Hepatic stellate cell (primary cell): ENCODE results near the gene CAPRIN2.

ENCODE experiments used
- DNase-seq: peaks from one replicate; pipeline ENCODE4 v3.0.0; 2011; ENCODE audit warnings: low spot score

The CAPRIN2 gene

DNA sequence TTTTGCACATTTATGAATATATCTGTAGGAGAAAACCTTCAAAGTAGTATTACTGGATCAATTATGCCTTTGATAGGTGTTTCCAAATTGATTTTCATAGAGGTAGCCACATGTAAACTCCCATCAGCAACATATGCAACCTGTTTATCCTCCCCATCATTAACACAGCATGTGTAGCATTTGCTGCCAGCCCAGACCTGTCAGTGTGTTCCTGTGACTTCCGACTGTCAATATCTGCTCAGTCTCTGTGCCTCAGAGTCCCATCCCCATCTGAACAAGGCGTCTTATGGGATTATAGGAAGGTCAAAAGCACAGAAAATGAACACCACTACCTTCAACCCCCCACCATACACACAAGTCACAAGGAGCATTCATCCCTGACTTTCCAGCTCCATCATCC is 9.5 kb upstream of the CAPRIN2 start:
- DNase-seq = no peak

DNA sequence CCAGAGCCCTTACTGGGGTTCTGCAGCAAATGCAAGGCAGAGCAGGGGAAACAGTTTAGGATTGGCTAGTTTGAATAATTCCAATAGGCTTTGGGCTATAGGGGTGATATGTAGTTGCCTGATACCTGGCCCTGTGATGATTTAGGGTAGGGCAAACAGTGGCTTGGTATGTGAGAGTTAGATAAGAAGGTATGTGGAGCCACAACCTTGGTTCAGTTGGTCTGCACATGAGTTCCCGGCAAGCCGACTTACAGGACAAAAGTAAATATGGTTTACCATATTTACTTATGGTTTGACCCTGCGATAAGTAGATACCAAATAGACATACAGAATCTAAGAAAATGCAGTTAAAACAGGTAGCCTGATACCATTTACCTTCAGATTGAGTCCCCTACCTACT is 8.3 kb upstream of the CAPRIN2 start:
- DNase-seq = no peak

DNA sequence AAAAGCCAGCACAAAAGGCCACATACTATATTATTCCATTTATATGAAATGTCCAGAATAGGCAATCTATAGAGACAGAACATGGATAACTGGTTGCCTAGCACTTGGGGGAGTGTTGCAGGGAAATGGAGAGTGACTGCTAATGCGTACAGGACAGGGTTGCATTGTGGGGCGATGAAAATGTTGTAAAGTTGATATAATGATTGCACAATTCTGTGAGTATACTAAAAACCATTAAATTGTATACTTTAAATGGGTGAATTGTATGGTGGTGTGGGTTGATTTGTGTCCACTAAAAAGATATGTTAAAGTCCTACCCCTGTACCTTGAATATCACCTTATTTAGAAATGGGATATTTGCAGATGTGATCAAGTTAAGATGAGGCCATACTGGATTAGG is 7.0 kb upstream of the CAPRIN2 start:
- no peak for DNase-seq

DNA sequence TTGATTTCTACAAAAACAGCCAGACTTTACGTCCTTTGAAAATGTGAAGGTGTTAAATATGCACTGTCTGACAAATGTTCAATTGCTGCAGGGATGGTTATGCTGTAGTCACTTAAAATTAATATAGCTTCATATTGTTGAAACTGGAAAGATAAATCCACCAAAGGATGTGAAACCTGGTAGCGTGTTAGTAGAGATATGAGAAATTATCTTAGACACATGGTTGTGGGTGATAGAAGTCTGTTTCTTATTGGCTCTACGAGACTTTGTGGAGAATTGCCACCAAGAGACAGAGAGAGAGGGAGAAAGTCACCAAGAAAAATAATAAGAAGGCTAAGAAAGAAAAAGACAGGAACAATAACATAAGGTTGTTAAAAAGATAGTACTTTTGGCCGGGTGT is 2.6 kb upstream of the CAPRIN2 start:
- no peak for DNase-seq

DNA sequence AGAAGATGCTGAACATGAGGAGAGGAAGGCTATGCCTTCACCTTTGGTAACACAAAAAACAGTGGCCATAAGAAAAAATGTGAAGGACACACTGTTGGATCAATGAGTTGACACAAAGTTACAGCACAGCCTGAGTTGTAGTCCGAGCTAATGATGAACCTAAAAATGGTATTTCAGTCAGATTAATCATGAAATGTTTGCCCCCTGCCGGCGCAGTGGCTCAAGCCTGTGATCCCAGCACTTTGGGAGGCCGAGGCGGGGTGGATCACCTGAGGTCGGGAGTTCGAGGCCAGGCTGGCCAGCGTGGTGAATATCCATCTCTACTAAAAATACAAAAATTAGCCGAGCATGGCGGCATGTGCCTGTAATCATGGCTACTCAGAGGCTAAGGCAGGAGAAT is 1.3 kb upstream of the CAPRIN2 start:
- DNase-seq = no peak

DNA sequence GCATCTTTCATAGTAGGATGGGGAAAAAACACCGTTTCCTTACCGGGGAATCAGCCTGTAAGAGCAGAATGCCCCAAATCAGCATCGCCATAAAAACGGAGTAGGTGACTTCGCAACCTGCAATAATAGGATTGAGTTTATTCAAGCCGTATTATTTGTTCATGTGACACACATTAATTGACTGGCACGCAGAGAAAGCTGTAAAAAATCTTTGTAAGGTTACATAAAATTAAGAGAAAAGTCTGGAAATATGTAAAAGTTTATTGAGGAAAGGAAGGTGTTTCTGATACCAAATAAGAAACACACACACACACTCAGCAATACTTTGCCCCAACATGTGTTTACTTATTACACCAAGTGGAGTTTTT is 628 bp upstream of the CAPRIN2 start:
- no peak for DNase-seq

DNA sequence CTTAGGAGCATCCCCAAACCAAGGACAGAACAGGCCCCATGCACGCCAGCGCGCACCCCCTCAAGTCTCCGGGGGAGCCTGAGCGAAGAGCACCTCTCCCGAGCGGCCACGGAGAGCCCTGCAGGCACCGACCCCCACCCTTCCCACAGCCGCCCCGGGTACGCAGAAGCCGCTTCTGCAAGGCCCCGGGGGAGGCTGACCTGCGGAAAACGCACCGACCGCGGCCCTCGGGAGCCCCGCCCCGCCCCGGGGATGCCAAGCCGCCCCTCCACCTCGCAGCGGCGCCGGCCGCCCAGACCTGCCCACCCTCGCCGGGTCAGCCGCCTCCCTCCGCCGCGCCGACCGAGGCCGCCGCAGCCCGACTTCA is 385 bp downstream of the CAPRIN2 start:
- no peak for DNase-seq

DNA sequence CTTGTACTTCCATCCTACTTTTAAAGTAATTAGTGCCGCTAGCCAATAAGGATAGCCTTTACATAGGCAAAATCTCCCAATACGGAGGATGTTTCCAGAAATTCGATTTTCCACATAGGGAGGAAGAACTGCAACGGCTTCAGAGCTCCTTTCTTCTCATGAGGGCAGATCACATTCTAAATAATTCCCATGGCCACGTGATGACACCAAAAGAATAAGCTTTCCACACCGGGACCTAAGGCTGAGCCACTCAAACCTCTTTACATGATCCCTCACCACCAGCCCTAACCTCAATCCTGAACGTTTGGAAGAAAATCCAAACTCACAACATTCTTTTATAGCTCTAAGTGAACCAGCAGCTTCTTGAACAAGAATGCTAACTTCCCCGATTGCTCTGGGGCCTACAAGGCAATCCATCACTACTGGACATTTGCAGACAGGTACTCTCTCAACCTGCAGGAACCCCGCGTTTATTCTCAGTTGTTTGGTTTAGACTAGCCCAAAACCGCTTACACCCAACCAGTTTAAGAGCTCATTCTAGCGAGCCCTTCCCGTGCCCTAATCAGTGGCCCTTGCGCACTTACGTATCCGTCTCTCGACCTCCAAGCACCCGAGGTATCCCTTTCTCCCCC is 884 bp downstream of the CAPRIN2 start:
- peak; percentile 11 for DNase-seq

DNA sequence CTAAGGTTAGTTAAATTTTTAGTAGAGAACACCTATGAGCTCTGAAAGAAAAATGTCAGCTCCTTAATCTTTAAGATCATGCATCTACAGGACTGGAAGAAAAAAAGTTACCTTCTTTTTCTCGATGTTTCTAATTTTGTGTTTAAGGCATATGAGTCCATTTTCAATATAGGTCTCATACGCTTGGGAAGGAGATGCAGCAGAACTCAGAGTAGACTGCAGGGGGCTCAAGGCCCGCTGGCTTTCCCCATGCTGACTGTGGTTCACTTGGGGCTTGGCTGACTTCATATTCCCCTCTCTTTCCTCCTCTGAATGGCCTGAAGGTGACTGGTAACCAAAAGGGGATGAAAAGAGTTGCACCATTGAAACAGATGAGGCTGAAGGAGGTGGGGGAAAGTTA is 1.5 kb downstream of the CAPRIN2 start:
- DNase-seq = peak; percentile 27

DNA sequence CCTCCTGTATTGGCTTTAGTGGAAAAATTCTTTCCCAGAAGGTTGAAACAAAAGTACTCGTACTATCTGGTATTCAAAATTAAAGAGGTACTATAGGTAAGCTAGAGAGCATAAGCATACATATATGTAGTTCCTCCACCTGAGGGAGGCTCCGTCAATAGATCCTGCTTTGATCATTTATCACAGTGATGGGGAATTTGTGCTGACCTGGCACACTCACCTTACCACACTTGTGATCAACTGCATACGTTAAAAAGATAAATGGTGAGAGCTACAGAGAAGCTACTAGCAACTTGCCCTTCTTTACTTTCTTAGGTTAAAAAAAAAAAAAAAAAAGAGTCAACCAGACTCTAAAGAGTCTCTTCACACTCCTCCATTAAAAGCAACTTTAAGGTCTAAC is 2.5 kb downstream of the CAPRIN2 start:
- DNase-seq = no peak

DNA sequence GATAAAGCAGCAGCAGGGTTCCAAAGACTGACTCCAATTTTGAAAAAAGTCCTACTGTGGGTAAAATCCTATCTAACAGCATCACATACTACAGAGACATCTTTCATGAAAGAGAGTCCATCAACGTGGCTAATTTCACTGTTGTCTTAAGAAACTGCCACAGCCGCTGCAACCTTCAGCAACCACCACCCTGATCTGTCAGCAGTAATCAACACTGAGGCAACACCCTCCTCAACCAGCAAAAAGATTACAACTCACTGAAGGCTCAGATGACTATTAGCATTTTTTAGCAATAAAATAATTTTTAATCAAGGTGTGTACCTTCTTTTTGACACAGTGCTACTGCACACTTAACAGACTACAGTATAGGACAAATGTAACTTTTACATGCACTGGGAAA is 6.6 kb downstream of the CAPRIN2 start:
- DNase-seq = no peak

DNA sequence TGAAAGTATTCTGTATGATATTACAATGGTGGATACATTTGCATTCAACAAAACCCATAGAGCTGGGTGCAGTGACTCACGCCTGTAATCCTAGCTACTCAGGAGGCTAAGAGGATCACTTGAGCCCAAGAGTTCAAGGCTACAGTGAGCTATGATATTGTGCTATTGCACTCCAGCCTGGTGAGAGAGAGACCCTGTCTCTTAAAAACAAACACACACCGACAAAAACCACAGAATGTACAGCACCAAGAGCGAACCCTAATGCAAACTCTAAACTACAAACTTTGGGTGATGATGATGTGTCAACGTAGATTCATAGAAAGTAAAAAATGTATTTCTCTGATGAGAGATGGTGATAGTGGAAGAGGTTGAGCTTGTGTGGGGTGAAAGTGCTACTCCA is 8.6 kb downstream of the CAPRIN2 start:
- no peak for DNase-seq

DNA sequence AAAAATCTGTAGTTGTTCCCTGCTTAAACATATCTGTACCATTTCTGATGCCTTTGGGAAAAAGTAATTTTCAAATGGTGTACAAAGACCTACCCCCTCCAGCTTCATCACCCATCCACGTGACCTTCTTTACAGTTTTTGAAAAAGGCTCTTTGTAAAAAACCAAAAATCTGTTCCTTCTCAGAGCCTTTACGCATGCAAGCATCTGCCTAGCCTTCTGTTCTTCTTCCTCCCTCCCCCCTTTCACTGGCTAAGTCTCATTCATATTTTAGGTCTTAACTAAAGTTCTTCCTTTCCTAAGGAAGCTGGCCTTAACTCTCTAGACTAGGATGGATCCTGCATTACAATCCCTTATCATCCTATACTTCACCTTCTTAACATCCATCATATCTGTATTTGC is 10.4 kb downstream of the CAPRIN2 start:
- DNase-seq = no peak

DNA sequence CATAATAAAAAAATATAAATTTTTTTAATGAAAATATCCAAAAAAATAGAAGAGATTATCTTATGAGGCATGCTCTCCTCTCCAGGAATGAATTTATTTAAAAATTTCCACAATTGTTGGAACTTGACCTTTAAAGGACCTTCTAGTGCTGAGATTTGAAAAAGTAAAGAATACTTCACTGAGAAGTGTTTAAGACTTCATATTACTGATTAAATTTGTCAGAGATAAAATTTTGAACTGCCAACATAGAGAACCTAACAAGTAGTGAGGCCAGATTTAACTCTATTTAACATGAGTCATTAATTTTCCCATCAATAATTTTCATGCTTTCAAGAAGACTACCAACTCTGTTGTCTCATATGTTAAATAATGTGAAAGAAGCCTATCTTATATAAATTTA is 14.5 kb downstream of the CAPRIN2 start:
- DNase-seq = no peak

DNA sequence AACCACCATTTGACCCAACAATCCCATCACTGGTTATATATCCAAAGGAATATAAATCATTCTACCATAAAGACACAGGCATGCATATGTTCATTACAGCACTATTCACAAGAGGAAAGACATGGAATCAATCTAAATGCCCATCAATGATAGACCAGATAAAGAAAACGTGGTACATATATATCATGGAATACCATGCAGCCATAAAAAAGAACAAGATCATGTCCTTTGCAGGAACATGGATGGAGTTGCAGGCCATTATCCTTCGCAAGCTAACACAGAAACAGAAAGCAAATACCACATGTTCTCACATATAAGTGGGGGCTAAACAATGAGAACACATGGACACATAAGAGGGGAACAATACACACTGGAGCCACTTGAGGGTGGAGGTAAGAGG is 15.7 kb downstream of the CAPRIN2 start:
- DNase-seq = no peak

DNA sequence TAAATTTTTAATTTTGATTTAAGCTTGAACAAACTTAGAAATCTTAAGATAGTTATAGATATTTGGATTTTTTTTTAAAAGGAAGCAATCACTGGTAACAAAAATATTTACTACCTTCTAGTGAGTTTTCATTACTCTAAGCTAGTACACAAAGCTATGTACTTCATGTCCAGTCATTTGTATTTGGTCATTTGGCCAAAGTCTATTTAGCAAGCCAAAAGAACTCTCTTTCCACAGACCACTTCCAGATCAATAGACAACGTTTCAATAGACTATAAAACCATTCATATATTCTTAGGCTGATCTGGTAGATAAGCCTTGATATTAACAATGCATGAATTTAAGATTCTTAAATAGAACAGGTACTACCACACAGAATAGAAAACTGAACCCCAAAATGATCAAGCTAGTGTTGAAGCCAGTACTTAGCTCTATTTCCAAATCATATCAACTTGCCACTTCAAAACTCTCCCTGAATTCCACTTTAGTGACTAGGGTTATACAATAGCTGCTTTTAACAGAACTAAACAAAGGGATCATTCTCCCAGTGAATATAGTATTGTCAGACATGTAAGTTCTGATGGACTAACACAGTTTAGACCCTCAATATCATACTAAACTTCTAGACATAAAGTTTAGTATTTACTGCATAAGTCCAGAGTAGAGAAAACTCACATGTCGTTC is 21.7 kb downstream of the CAPRIN2 start:
- no peak for DNase-seq

DNA sequence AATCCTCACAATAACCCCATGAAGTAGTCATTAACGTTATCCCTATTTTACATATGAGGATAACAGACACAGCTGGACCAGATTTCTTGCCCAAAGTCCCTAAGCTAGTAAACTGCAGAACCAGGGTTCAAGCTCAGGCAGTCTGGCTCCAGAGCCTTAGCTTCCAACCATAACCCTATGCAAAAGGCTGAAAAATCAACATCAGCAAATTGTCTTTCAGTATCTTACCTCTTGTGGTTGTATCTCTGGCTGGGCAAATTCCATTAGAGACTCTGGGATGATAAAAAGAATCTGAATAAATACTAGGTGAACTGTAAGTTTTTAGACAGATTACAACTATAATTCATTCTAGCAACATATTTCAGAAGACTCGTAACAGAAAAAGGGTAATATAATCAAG is 24.7 kb downstream of the CAPRIN2 start:
- no peak for DNase-seq

DNA sequence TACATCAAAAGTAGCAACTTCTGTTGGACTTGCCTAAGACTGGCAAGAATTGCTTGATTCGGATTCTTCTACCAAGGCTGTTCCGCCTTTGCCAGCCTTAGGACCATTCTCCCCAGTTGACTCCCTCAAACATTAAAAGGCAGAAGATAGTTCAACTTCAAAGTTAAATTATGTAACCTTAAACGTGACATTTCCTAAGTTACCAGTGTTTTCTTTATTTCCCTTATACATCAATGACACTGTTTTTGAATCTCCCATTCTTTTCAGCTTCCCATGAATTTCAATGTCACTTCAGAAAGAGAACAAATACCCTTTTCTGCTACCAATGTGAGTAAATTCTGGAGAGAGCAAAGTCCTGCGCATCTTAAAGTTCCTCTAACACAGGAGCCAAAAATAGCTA is 25.2 kb downstream of the CAPRIN2 start:
- DNase-seq = no peak

DNA sequence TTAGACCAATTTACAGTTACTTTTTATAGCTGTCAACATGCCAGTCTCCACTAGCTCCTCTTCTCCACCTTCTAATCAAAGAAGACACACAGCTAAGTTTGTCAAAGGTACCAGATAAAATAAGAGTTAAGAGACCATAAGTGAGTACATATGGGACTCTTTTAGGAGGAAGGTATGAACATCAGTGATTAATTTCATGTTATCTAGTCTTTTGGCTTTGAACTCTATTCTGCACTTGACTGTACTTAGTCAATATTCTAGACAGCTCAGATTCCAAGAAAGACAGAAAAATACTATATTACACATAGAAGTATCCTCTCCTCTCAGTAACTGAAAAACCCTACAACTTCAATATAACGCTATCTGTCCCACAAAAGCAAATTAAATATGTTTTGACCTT is 28.1 kb downstream of the CAPRIN2 start:
- no peak for DNase-seq

DNA sequence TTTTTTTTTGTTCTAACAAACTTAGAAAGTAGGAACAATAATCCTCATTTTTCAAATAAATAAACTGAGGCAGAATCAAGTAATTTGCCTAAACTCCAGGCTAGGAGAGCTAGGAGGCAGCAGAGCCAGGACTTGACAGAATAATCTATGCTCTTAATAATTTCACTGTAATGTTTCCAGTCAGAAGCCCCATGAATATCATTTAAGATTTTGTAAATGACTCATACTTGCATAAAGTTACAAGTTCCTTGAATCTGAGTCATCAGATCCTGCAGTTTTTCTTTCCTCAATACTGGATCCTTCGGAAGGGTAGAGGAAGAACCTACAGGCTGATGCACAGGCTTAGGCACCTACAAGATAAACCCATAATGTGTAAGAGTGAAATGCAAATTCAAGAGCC is 29.0 kb downstream of the CAPRIN2 start:
- peak; percentile 51 for DNase-seq

DNA sequence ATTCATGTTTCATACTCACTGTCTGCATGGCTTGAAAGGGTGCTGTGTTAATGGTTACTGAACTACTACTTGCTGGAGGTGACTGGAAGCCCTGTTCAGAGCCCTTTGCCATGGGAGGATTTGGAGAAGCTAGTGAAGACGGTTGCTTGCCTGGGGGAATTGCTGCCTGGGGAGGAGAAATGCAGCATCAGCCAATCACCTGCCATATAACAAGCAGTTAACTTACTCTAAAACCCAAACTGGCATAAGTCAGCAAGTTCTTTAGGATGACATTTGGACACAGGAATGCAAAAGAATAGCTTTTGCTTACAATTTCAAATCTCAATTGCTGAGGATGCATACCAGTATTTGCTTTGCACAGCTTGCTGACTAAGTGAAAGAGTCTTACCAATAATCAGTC is 35.7 kb downstream of the CAPRIN2 start:
- peak; percentile 52 for DNase-seq

DNA sequence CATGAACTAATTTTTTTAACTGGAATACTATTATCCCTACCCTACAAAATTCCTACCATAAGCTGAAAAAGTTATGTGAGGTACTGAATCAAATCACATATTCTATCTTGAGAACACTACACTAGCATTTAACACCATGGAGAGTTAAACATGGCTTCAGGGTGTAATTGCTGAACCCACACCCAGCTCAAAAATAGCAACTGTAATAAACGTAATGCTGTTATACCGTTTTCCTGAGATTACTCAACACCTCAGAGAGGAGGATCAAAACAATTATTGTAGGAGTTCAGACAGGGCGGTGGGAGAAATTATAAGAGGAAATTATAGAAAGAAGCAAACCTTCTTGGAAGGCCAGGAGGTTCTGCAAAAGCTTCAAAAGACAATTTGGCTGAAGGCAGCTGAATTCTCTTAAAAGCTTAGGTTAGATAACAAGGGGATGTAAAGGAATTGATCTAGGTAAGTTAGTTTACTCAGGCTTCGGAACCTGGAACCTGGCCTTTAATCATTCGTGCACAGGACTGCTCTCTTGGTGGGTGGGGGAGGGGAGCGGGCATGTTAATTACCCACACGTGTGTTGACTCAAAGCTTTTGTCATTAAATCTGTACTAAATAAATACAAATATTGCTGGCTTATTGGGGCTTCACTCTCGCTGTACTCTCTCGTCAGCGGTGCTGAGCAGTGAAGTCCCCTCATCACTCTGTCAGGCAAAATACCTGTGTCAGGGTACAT is 47.0 kb downstream of the CAPRIN2 start:
- no peak for DNase-seq

DNA sequence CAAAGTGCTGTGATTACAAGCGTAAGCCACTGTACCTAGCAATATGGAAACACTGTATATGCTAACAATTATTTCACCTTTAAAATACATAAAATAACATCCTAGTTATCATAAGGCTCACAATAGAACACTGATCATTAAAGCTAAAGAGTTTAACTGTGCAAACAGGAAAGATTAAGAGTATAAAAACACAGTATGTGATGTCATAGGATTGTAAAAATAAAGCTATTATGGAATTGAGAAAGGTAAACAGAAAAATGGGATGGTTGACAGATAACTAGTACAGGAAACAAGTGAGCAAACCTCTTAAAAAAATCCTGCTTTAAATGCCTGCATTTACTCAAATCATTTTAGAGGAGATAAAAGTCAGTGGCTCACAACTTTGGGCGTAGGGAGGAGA is 48.3 kb downstream of the CAPRIN2 start:
- DNase-seq = no peak

DNA sequence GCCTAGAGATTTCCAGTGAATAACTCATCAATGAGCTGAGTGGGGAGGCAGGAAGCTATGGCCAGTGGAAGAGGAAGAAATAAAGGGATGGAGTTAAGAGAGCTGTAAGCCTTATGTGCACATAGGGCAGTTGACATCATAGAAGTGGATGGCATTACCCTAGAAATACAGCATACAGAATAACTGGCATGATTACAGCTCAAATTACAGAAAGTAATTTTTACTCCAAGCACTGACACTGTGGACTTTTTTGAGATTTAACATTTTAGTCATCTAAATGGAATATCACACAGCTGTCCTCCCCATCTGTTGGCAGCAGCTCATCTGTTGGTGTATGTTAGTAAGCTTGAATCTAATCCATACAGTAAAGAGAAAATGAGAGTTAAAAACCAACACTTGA is 53.7 kb downstream of the CAPRIN2 start:
- DNase-seq = no peak
